H1 (cell line): Measurements from ENCODE around the gene PMPCB. TPM values are rescaled to one million over a fixed set of nuclear protein-coding genes. Genes with fewer than 3 reads are reported as not detected.

Source experiments
- ATF2 ChIP-seq: IDR thresholded peaks from 2 replicates; pipeline ENCODE4 v1.6.1; 2012; ENCODE audit warnings: low read length, inconsistent platforms
- CBX8 ChIP-seq: fragments of 300-800, 300-1000 bp; sonication (generic); IDR thresholded peaks from 2 replicates; pipeline ENCODE4 v1.7.1; 2016; ENCODE audit warnings: low read depth, low read length, borderline replicate concordance
- EP300 ChIP-seq, 2 experiments: IDR thresholded peaks; 1 replicate in 1 of 2; 2 replicates in 1 of 2; pipeline ENCODE4 v1.6.1; 2011 to 2012; ENCODE audit warnings: low read depth in 2 of 2, low read length in 2 of 2, mild to moderate bottlenecking in 2 of 2, borderline replicate concordance in 1 of 2, inconsistent platforms in 1 of 2, moderate library complexity in 1 of 2
- HDAC6 ChIP-seq: IDR thresholded peaks from one replicate; pipeline ENCODE4 v1.7.1; 2012; ENCODE audit warnings: low read depth, mild to moderate bottlenecking, inconsistent platforms, low read length, moderate library complexity
- KDM4A ChIP-seq: IDR thresholded peaks from one replicate; pipeline ENCODE4 v1.7.1; 2012; ENCODE audit warnings: low read depth, mild to moderate bottlenecking, moderate library complexity, low read length, inconsistent platforms; ENCODE audit not compliant: severe bottlenecking
- MAX ChIP-seq: IDR thresholded peaks from 2 replicates; pipeline ENCODE4 v1.6.1; 2012; ENCODE audit warnings: inconsistent platforms
- NRF1 ChIP-seq: IDR thresholded peaks from 2 replicates; pipeline ENCODE4 v1.6.1; 2011; ENCODE audit warnings: mild to moderate bottlenecking, low read depth, low read length, improper control_type of control experiment
- RFX5 ChIP-seq: IDR thresholded peaks from 2 replicates; pipeline ENCODE4 v1.6.1; 2011; ENCODE audit warnings: low read depth, low read length, improper control_type of control experiment, borderline replicate concordance
- TBP ChIP-seq: IDR thresholded peaks from 2 replicates; pipeline ENCODE4 v1.6.1; 2011; ENCODE audit warnings: low read depth, low read length, improper control_type of control experiment
- YY1 ChIP-seq: IDR thresholded peaks from 2 replicates; pipeline ENCODE4 v1.6.1; 2011; ENCODE audit warnings: low read depth, mild to moderate bottlenecking, low read length
- polyA plus RNA-seq, 7 experiments: library from polyadenylated mRNA; depleted of rRNA in 3 of 7; stranded (reverse) in 5 of 7; unstranded in 2 of 7; fragments of >200 nt in 5 of 7; fragments of 200-250 nt in 2 of 7; gene quantifications; 1 replicate in 5 of 7; 2 replicates in 1 of 7; 4 replicates in 1 of 7; pipeline versions ENCODE4 v1.2.1 to v1.2.3, GENCODE V29; 2011 to 2013; ENCODE audit warnings: missing spikeins in 2 of 7, mixed read lengths in 2 of 7
- total RNA-seq: library from RNA; stranded (reverse); fragmentation: NEBNext Ultra II Directional; extraction: Animal tissue kit (Norgen Biotek cat#: 25700); gene quantifications from 2 replicates; pipeline ENCODE4 v1.2.1, GENCODE V29; 2021

The PMPCB gene
- total and polyA plus RNA-seq, 2 of the 8 experiments (the other 6 are each of a cell fraction or from before 2014, with no cell fraction given) = 60.6 to 83.5 TPM

GRCh38 chr7:103338864-103339263 is 41.6 kb downstream of the PMPCB start (continued):
- no peak for TF ChIP-seq NRF1
- no peak for TF ChIP-seq HDAC6
- no peak for TF ChIP-seq TBP
- TF ChIP-seq RFX5 = no peak
- TF ChIP-seq EP300 (IDR thresholded peaks at IDR 0.05; ENCODE audit: borderline replicate concordance in 1 of 2, low read depth in 2 of 2, low read length in 2 of 2) = no peak
- TF ChIP-seq MAX = no peak
- TF ChIP-seq KDM4A = no peak
- no peak for TF ChIP-seq ATF2
- no peak for TF ChIP-seq CBX8
- no peak for TF ChIP-seq YY1
